Panc1 (cell line): ENCODE results near the gene CTTNBP2.

ENCODE experiments used
- CTCF ChIP-seq: fragments of 450-650 bp; IDR thresholded peaks from 2 replicates; pipeline ENCODE4 v1.5.1; 2017; ENCODE audit warnings: mild to moderate bottlenecking
- POLR2AphosphoS5 ChIP-seq: IDR thresholded peaks from 2 replicates; pipeline ENCODE4 v1.6.1; 2012; ENCODE audit warnings: mild to moderate bottlenecking, low read depth, low read length, moderate library complexity

- TF ChIP-seq CTCF (no peak), POLR2AphosphoS5 (no peak)
These were observed 97.4 kb downstream of the CTTNBP2 start for GRCh38 chr7:117775801-117776200.
